MM.1S (cell line): ENCODE measurements around the gene CHRFAM7A.
"Not testable (repeated sequence)": the region's sequence is repeated elsewhere in the genome, so short reads cannot be mapped to it uniquely, and the experiment has no call there.

ENCODE experiments used
- EZH2 ChIP-seq: fragments of 300-600 bp; sonication (generic); optimal IDR thresholded peaks from 2 replicates; pipeline ENCODE3; 2017; ENCODE audit warnings: low read depth, mild to moderate bottlenecking, antibody characterized with exemption, low read length, mixed read lengths
- EZH2phosphoT487 ChIP-seq: fragments of 300-600 bp; sonication (generic); IDR thresholded peaks from 2 replicates; pipeline ENCODE4 v1.6.1; 2018; ENCODE audit warnings: antibody characterized with exemption, low read length
- TF ChIP-seq, protein P1 (sequence below): fragments of 300-600 bp; sonication (generic); IDR thresholded peaks from 2 replicates; pipeline ENCODE4 v1.5.1; 2016; ENCODE audit warnings: antibody characterized with exemption, low read length, mixed read lengths

DNA sequence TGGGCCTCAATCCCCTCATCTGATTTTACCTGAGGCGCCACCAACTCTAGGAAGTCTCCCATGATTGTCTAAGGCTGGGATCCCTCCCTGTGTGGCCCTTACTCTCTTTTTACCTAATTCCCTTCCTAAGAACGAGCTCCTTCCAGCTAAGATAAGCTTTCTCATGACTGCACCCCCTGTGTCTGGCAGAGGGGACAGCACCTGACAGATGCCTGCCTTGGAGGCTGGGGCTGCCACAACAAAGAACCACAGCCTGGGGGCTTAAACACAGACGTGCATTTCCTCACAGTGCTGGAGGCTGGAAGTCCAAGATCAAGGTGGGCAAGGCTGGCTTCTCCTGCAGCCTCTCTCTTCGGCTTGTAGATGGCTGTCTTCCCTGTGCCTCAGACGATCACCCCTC, 43.5 kb downstream of the CHRFAM7A start:
- TF ChIP-seq, protein P1, sequence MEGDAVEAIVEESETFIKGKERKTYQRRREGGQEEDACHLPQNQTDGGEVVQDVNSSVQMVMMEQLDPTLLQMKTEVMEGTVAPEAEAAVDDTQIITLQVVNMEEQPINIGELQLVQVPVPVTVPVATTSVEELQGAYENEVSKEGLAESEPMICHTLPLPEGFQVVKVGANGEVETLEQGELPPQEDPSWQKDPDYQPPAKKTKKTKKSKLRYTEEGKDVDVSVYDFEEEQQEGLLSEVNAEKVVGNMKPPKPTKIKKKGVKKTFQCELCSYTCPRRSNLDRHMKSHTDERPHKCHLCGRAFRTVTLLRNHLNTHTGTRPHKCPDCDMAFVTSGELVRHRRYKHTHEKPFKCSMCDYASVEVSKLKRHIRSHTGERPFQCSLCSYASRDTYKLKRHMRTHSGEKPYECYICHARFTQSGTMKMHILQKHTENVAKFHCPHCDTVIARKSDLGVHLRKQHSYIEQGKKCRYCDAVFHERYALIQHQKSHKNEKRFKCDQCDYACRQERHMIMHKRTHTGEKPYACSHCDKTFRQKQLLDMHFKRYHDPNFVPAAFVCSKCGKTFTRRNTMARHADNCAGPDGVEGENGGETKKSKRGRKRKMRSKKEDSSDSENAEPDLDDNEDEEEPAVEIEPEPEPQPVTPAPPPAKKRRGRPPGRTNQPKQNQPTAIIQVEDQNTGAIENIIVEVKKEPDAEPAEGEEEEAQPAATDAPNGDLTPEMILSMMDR: not testable (repeated sequence)
- not testable (repeated sequence) for TF ChIP-seq EZH2, EZH2phosphoT487
